Duodenal mucosa (tissue), 2 donors: ENCODE data around the gene INKA2.

Source experiments
- H3K27ac ChIP-seq: one replicate; pipeline ENCODE4 v1.7.0; 2013; ENCODE audit warnings: low read depth, low read length
- H3K27me3 ChIP-seq, 2 donors: one replicate each; pipeline ENCODE4 v1.7.0; 2013; ENCODE audit warnings: low read length in 2 of 2, control low read depth in 1 of 2; ENCODE audit not compliant: insufficient read depth in 2 of 2, control insufficient read depth in 1 of 2
- H3K36me3 ChIP-seq, 2 donors: one replicate each; pipeline ENCODE4 v1.7.0; 2013; ENCODE audit warnings: low read length in 2 of 2, control low read depth in 1 of 2; ENCODE audit not compliant: insufficient read depth in 2 of 2, control insufficient read depth in 1 of 2
- H3K4me1 ChIP-seq, 2 donors: one replicate each; pipeline ENCODE4 v1.7.0; 2013; ENCODE audit warnings: low read length in 2 of 2, control low read depth in 1 of 2; ENCODE audit not compliant: insufficient read depth in 2 of 2, control insufficient read depth in 1 of 2
- H3K4me3 ChIP-seq, 2 donors: one replicate each; pipeline ENCODE4 v1.7.0; 2013; ENCODE audit warnings: low read length in 2 of 2, low read depth in 1 of 2
- H3K9ac ChIP-seq, 2 donors: one replicate each; pipeline ENCODE4 v1.7.0; 2013; ENCODE audit warnings: low read length in 2 of 2, low read depth in 1 of 2
- H3K9me3 ChIP-seq, 2 donors: one replicate each; pipeline ENCODE4 v1.7.0; 2013; ENCODE audit warnings: low read length in 2 of 2, control low read depth in 1 of 2; ENCODE audit not compliant: control insufficient read depth in 1 of 2

Gene INKA2

DNA sequence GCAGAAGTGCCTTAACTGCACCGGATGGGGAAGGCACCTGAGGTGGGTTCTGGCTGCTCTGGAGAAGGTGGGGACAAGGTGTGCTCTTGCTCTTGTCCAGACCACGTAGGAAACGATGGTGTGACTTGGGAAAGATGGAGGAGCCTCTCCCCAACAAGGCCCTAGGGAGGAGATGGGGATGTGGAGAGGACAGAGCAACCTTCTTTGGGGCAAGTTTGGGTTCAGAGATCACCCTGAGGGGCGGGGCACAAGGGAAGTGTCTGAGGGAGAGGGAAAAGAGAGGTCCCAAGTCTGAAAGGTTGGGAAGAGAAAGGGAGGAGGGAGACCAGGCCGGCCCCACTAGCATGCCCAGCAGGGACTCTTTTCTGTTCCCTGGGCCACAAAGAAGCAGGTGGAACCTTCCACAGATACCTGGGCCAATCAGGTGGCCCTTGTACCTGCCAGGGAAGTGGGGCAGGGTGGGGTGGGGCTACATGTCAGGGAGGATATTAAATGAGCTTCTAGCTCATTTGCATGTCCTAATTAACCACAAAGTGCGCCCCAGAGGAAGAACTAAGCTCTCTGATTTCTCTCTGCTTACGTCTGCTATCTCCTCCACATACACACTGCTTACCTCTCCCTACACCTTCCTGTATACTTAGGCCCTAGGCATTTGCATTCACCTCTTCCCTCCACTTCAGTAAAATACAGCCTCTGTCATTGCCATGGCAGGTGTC is 15.9 kb downstream of the INKA2 start:
- Histone ChIP-seq H3K9ac (no peak overlapping the region), H3K36me3 (no peaks in the 10 kb centered on the region), H3K27me3 (no peaks in the 10 kb centered on the region), H3K9me3 (no peaks in the 10 kb centered on the region), H3K4me3 (no peak overlapping the region), H3K4me1 (peaks cover 5 to 14% of the 10 kb centered on the region in 2 donors), H3K27ac (no peak overlapping the region)

DNA sequence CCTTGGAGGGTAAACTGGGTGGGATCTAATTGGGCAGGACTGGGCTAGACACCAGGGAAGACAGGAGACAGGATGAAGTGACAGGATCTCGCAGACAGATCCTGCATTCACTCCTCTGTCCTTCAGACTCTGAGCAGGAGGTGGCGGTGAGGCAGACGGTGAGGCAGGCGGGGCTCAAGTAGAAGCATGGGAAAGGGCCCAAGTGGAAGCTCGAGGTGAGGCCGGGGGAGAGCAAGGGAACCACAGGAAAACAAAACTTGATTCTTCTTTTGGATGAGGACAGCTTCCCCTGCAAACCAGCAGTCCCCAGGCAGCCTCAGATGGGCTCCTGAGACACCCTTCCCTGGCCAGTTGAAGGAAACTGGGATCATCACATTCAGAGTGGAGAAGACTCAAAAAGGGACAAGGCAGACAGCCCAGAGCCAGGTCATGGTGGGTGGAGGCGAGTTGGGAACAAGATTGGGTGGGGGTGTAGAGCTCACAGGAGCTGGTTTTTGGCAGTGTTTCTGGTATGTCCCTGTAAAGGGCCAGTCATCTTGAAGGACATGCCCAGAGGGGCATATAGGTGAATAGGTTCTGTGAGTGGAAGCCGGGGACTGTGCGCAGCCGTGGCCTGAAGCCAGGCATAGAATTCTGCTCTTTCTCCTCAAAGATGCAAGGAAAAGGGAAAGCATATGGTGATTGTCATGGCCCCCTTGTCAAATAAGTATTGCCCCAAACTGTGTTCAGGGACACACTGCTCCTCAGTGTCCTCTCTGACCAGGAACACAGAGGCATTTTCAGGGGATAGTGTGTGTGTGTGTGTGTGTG is 18.0 kb downstream of the INKA2 start:
- H3K27ac ChIP-seq, result no peak overlapping the region
- H3K4me3 ChIP-seq, result no peak overlapping the region
- peaks cover 5 to 14% of the 10 kb centered on the region in 2 donors for H3K4me1 ChIP-seq

DNA sequence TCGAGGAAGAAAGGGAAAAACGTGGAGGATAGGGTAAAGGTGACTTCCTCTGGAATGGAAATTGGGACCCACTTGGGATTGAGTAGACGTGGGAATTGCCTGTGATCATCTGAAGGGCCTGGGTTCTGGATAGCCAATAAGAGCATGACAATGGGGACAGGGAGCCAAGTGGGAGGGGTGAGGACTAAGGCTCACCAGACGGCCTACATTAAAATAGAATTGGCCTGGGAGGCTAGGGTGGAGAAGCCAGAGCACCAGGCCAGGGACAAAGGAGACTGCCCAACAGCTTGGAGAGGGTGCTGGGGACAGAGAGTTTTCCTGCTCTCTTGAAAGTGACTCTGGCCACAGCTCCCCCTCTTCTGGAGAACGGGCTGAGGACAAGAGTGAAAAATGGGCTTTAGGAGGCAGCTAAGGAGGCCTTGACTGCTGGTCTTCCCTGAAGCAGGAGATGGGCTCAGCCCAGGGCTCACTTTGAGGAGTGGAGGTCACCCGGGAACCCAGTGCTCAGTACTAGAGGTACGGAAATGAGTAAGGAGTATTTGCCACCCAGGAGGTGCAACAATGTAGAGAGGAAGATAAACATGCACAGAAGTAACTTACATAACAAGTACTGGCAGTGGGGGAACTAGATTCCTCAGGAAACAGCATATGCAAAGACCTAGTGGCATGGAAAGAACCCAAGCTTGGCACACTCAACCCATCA is 18.8 kb downstream of the INKA2 start:
- Histone ChIP-seq H3K4me3 (no peak overlapping the region), H3K27ac (no peak overlapping the region)

More for the DNA sequence above, 18.0 kb downstream of the INKA2 start:
- Histone ChIP-seq H3K9ac (no peak overlapping the region), H3K27me3 (no peaks in the 10 kb centered on the region), H3K36me3 (peaks cover 0 to 7% of the 10 kb centered on the region in 2 donors), H3K9me3 (no peaks in the 10 kb centered on the region)

DNA sequence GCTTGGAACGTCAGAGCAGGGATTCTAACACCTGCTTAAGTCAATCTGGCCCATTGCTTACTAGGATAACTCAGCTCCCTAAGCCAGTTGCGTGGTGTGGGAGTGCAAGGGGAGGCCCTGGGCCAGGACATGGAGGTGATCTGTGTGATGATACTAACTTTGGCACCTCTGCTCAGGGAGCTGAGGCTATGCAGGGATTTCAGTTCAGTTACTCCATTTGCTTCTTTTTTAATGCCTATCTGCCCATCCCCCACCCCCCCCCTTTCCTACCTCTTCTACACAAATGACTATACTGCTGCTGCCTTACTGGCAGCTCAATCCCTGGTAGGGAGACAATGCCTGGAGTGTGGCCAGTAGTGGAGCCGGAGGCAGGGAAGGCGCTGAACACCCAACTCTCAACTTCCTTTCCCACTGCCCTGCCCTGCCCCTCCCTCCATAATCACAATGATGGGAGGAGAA is 19.5 kb downstream of the INKA2 start:
- Histone ChIP-seq H3K27me3 (no peaks in the 10 kb centered on the region), H3K4me1 (peaks cover 5 to 14% of the 10 kb centered on the region in 2 donors), H3K36me3 (peaks cover 0 to 7% of the 10 kb centered on the region in 2 donors), H3K9ac (no peak overlapping the region), H3K4me3 (no peak overlapping the region), H3K9me3 (no peaks in the 10 kb centered on the region), H3K27ac (no peak overlapping the region)

More for the DNA sequence above, 18.8 kb downstream of the INKA2 start:
- Histone ChIP-seq H3K4me1 (peaks cover 5 to 14% of the 10 kb centered on the region in 2 donors), H3K27me3 (no peaks in the 10 kb centered on the region), H3K36me3 (peaks cover 0 to 7% of the 10 kb centered on the region in 2 donors), H3K9me3 (no peaks in the 10 kb centered on the region), H3K9ac (no peak overlapping the region)

DNA sequence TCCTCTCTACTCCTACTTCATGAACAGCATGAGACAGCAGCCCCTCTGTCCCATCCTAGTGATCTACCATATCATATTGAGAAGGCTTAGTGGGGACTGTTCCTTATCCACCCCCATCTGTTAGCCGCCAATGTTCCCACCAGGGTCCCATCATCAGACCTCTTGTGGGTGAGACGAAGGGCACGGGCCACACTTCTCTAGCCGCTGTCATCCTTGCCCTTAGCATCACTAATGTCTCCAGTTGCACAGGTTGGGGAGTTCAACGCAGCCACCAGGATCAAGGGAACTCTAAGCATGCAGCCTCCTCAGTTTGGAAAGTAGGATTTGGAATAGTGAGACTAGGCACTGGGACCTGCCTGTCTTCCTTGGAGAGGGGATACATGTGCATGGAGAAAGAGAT is 20.1 kb downstream of the INKA2 start:
- Histone ChIP-seq H3K27ac (no peak overlapping the region), H3K27me3 (no peaks in the 10 kb centered on the region), H3K4me3 (no peak overlapping the region), H3K4me1 (peaks cover 5 to 14% of the 10 kb centered on the region in 2 donors), H3K36me3 (peaks cover 0 to 7% of the 10 kb centered on the region in 2 donors), H3K9me3 (no peaks in the 10 kb centered on the region), H3K9ac (no peak overlapping the region)

DNA sequence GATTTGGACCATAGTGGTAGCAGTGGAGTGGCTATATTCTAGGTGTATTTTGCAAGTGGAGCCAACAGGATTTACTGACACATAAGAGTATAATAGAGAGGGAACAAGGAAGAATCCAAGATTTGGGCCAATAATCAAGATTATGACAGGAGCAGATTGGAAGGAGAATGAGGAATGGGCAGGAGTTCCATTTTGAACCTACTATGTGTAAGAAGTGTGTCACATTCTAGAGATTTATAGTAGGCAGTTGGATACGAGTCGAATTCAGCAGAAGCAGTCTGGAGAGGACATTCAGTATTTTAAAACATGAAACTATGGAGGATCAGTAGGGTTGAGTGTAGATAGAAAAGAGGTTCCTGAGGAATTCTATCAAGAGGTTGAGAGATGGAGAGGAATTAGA is 21.7 kb downstream of the INKA2 start:
- Histone ChIP-seq H3K9ac (no peak overlapping the region), H3K36me3 (peaks cover 0 to 7% of the 10 kb centered on the region in 2 donors), H3K27ac (no peak overlapping the region), H3K27me3 (no peaks in the 10 kb centered on the region), H3K4me1 (peaks cover 0 to 3% of the 10 kb centered on the region in 2 donors), H3K9me3 (no peaks in the 10 kb centered on the region), H3K4me3 (no peak overlapping the region)

DNA sequence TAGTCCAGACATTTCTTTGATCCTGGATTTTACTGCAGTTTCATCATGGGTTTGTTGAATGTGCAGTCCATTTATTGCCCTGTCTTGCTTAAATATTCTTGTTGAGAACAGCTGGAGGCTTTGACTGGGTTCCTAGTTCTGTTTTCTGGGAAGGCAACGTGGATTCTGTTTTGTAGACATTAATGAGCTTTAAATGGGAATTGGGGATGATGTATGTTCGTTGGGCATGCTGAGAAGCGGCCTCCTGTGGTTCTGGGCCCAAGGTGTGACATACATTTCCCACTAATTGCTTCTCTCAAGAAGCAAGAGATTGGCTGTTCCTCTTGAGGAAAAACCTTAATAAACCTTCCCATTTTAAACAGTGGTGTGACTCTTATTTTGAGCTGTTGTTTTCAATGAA is 22.9 kb downstream of the INKA2 start:
- peaks cover 0 to 3% of the 10 kb centered on the region in 2 donors for H3K4me1 ChIP-seq
- H3K27ac ChIP-seq, result no peak overlapping the region
- H3K27me3 ChIP-seq, result no peaks in the 10 kb centered on the region
- no peaks in the 10 kb centered on the region for H3K9me3 ChIP-seq
- H3K36me3 ChIP-seq, result peaks cover 0 to 10% of the 10 kb centered on the region in 2 donors
- no peak overlapping the region for H3K4me3 ChIP-seq
- H3K9ac ChIP-seq, result no peak overlapping the region

DNA sequence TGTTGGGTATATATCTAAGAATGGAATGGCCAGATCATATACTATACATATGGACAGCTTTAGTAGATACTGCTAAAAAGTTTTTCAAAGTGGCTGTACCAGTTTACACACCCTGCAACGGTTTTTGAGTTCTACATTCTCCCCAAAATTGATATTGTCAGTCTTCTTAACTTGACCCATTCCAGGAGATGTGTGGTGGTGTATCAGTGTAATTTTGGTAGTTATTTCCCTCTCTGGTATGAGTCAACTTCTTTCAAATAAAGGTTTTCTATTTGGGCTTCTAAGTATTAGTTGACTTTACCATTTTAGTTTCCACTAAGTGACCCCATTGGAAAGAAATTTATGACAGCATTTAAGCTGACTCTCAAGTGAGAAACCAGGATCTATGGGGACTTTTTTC is 29.2 kb downstream of the INKA2 start:
- H3K36me3 ChIP-seq, result peaks cover 8 to 40% of the 10 kb centered on the region in 2 donors
- no peak overlapping the region for H3K27ac ChIP-seq

DNA sequence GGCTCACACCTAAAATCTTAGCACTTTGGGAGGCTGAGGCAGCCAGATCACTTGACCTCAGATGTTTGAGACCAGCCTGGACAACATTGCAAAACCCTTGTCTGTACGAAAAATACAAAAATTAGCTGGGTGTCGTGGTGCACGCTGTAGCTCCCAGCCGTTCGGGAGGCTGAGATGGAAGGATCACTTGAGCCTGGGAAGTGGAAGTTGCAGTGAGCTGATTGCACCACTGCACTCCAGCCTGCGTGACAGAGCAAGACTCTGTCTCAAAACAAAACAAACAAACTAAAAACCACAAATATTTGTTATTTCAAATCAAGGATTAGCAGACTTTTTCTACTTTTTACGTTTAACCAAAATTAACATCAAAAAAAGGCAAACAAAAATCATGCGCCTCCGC is 31.3 kb downstream of the INKA2 start:
- H3K4me1 ChIP-seq, result no peaks in the 10 kb centered on the region
- no peaks in the 10 kb centered on the region for H3K9me3 ChIP-seq
- no peaks in the 10 kb centered on the region for H3K27me3 ChIP-seq
- no peak overlapping the region for H3K4me3 ChIP-seq
- H3K36me3 ChIP-seq, result peaks cover 15 to 54% of the 10 kb centered on the region in 2 donors
- H3K27ac ChIP-seq, result no peak overlapping the region
- H3K9ac ChIP-seq, result no peak overlapping the region

More for the DNA sequence above, 29.2 kb downstream of the INKA2 start:
- no peak overlapping the region for H3K4me3 ChIP-seq
- H3K27me3 ChIP-seq, result no peaks in the 10 kb centered on the region
- no peaks in the 10 kb centered on the region for H3K9me3 ChIP-seq
- H3K9ac ChIP-seq, result no peak overlapping the region
- no peaks in the 10 kb centered on the region for H3K4me1 ChIP-seq

DNA sequence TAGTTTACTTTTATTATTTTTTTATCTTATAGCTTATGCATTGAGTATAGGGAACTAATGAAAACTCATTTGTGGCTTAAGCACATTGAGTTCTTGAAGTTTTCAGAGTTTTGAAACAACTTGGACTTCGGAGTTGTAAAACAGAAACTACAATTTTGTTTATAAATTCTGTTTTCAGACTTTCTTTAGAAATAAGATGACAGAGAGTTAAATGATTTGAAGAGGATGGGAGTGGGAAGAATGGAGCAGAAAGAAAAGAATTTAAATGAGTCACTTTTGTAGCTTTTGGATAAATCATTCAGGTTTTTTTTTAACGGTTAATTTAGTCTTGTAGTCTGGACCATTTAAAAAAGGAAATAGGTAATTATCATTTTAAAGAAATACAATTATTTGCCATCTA is 32.3 kb downstream of the INKA2 start:
- H3K9ac ChIP-seq, result no peak overlapping the region
- no peak overlapping the region for H3K4me3 ChIP-seq
- no peak overlapping the region for H3K27ac ChIP-seq
- H3K27me3 ChIP-seq, result no peaks in the 10 kb centered on the region
- H3K36me3 ChIP-seq, result peaks cover 15 to 61% of the 10 kb centered on the region in 2 donors
- no peaks in the 10 kb centered on the region for H3K9me3 ChIP-seq
- H3K4me1 ChIP-seq, result no peaks in the 10 kb centered on the region
